OCI-LY7 (cell line): ENCODE data around the gene NAA15. TPM values are rescaled to one million over a fixed set of nuclear protein-coding genes. Genes with fewer than 3 reads are reported as not detected.
A peak's percentile ranks its signal among the peaks of the same experiment; 100 is the strongest.

ENCODE experiments used
- BruUV-seq: library from RNA; stranded (reverse); fragments of 400-500 nt; replicated peaks from 2 replicates; lab custom pipeline; 2021; lab: Mats Ljungman, UMichigan
- CTCF ChIA-PET: fragments of 300-600 bp; sonication (Branson Sonifier 250); formaldehyde crosslinking; loops from one replicate; lab custom pipeline; 2022; ENCODE audit warnings: antibody characterized with exemption; ENCODE audit not compliant: unreplicated experiment; lab: Charles Lee
- POLR2A ChIA-PET: fragments of 300-600 bp; sonication (Branson Sonifier 250); formaldehyde crosslinking; loops from one replicate; lab custom pipeline; 2022; ENCODE audit warnings: antibody characterized with exemption; lab: Charles Lee
- DNase-seq: peaks from one replicate; pipeline ENCODE4 v3.0.0-alpha.2; 2015; ENCODE audit warnings: low spot score
- H2AFZ ChIP-seq: fragments of 200-600 bp; sonication (generic), shearing (Covaris generic); 2 replicates; pipeline ENCODE4 v1.6.1; 2014; ENCODE audit warnings: mild to moderate bottlenecking, antibody characterized with exemption, low read length, moderate library complexity
- H3K27ac ChIP-seq: fragments of 200-600 bp; sonication (generic); 2 replicates; pipeline ENCODE4 v1.5.1; 2014; ENCODE audit warnings: mixed run types, low read depth, mild to moderate bottlenecking, moderate library complexity, low read length, inconsistent platforms; ENCODE audit not compliant: poor library complexity, severe bottlenecking
- H3K36me3 ChIP-seq: fragments of 200-600 bp; sonication (generic); 2 replicates; pipeline ENCODE4 v1.6.1; 2014; ENCODE audit warnings: mild to moderate bottlenecking, antibody characterized with exemption, low read length, moderate library complexity, mixed read lengths; ENCODE audit not compliant: insufficient read depth
- H3K4me1 ChIP-seq: fragments of 200-600 bp; sonication (generic); 2 replicates; pipeline ENCODE4 v1.5.1; 2014; ENCODE audit warnings: mild to moderate bottlenecking, low read length; ENCODE audit not compliant: insufficient read depth, poor library complexity, severe bottlenecking
- H3K4me2 ChIP-seq: fragments of 200-600 bp; sonication (generic); 2 replicates; pipeline ENCODE4 v1.6.1; 2014; ENCODE audit warnings: mild to moderate bottlenecking, low read length
- H3K4me3 ChIP-seq: fragments of 200-600 bp; sonication (generic); 2 replicates; pipeline ENCODE4 v1.5.1; 2014; ENCODE audit warnings: mild to moderate bottlenecking, low read depth, low read length; ENCODE audit not compliant: poor library complexity, severe bottlenecking
- H3K79me2 ChIP-seq: fragments of 200-600 bp; sonication (generic); 2 replicates; pipeline ENCODE4 v1.6.1; 2016; ENCODE audit warnings: low read depth, mild to moderate bottlenecking, low read length, moderate library complexity, mixed read lengths; ENCODE audit not compliant: insufficient read depth
- H3K9me2 ChIP-seq: fragments of 200-600 bp; sonication (generic); 2 replicates; pipeline ENCODE4 v1.6.1; 2016; ENCODE audit warnings: mild to moderate bottlenecking, low read length, mixed read lengths; ENCODE audit not compliant: insufficient read depth
- H3K9me3 ChIP-seq: fragments of 200-600 bp; sonication (generic); 2 replicates; pipeline ENCODE4 v1.6.1; 2014; ENCODE audit warnings: mild to moderate bottlenecking, mixed run types, low read length, mixed read lengths
- H4K20me1 ChIP-seq: fragments of 200-600 bp; sonication (generic); 2 replicates; pipeline ENCODE4 v1.6.1; 2014; ENCODE audit warnings: mild to moderate bottlenecking, antibody characterized with exemption, low read length, moderate library complexity, mixed read lengths; ENCODE audit not compliant: insufficient read depth
- EZH2phosphoT487 ChIP-seq: fragments of 200-600 bp; sonication (generic); IDR thresholded peaks from 2 replicates; pipeline ENCODE4 v1.6.1; 2018; ENCODE audit warnings: low read depth, borderline replicate concordance, mild to moderate bottlenecking, mixed run types, antibody characterized with exemption, low read length, moderate library complexity, mixed read lengths
- intact Hi-C: fragments of 100-400 bp; cut with micrococcal nuclease; formaldehyde crosslinking; loops from one replicate; pipeline ENCODE4 v1.10.0; 2022; ENCODE audit not compliant: unreplicated experiment
- total RNA-seq, 2 experiments: library from RNA; depleted of rRNA in 1 of 2; stranded (reverse); fragments of >200 nt in 1 of 2; shearing (Covaris generic) in 1 of 2; gene quantifications; 2 replicates each; pipeline ENCODE4 v1.2.3, GENCODE V29; 2014 to 2022
- TF ChIP-seq, protein P1 (sequence below): fragments of 200-600 bp; sonication (generic); conservative IDR thresholded peaks from 2 replicates; pipeline ENCODE4 v1.5.1; 2014; ENCODE audit warnings: mild to moderate bottlenecking, antibody characterized with exemption, low read length, moderate library complexity, mixed read lengths

The NAA15 gene
- total RNA-seq, 2 experiments from 2014 or later, result 45.3 to 95.9 TPM

DNA sequence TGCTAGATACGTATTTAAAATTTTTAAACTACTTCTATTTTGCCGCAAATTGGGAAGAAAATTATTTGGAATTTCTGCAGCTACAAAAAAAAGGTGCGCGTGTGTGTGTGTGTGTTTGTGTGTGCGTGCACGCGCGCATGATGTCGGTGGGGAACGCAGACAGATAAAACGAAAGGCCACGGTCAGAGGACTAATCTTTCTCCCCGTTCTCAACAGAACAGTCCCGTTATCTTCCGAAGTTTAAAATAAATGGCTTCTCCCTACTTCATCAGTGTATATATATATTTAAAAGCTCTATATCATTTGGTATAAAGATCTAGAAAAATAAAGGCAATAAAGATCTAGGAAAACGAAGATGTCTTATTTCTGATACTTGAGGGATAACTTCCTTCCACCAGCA, 22.8 kb upstream of the NAA15 start:
- Histone ChIP-seq H3K9me3 (no peaks in the 10 kb centered on the region), H3K27ac (no peak overlapping the region), H3K79me2 (no peaks in the 10 kb centered on the region), H3K36me3 (no peaks in the 10 kb centered on the region), H3K4me2 (no peak overlapping the region), H3K4me3 (no peak overlapping the region), H2AFZ (peak overlapping the region; percentile 84), H3K9me2 (no peaks in the 10 kb centered on the region), H4K20me1 (no peaks in the 10 kb centered on the region), H3K4me1 (peaks cover 18% of the 10 kb centered on the region)
- intact Hi-C loops, result no loop called here
- no peak for TF ChIP-seq EZH2phosphoT487
- TF ChIP-seq, protein P1, sequence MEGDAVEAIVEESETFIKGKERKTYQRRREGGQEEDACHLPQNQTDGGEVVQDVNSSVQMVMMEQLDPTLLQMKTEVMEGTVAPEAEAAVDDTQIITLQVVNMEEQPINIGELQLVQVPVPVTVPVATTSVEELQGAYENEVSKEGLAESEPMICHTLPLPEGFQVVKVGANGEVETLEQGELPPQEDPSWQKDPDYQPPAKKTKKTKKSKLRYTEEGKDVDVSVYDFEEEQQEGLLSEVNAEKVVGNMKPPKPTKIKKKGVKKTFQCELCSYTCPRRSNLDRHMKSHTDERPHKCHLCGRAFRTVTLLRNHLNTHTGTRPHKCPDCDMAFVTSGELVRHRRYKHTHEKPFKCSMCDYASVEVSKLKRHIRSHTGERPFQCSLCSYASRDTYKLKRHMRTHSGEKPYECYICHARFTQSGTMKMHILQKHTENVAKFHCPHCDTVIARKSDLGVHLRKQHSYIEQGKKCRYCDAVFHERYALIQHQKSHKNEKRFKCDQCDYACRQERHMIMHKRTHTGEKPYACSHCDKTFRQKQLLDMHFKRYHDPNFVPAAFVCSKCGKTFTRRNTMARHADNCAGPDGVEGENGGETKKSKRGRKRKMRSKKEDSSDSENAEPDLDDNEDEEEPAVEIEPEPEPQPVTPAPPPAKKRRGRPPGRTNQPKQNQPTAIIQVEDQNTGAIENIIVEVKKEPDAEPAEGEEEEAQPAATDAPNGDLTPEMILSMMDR, result no peak
- ChIA-PET CTCF (no interaction called here), POLR2A (interaction anchor here (0.6 kb wide), 1 partner anchor 155 kb away, joined by 3 read pairs; no protein-coding TSS in a partner anchor)
- BruUV-seq, result no TSS peak
- no peak for DNase-seq

DNA sequence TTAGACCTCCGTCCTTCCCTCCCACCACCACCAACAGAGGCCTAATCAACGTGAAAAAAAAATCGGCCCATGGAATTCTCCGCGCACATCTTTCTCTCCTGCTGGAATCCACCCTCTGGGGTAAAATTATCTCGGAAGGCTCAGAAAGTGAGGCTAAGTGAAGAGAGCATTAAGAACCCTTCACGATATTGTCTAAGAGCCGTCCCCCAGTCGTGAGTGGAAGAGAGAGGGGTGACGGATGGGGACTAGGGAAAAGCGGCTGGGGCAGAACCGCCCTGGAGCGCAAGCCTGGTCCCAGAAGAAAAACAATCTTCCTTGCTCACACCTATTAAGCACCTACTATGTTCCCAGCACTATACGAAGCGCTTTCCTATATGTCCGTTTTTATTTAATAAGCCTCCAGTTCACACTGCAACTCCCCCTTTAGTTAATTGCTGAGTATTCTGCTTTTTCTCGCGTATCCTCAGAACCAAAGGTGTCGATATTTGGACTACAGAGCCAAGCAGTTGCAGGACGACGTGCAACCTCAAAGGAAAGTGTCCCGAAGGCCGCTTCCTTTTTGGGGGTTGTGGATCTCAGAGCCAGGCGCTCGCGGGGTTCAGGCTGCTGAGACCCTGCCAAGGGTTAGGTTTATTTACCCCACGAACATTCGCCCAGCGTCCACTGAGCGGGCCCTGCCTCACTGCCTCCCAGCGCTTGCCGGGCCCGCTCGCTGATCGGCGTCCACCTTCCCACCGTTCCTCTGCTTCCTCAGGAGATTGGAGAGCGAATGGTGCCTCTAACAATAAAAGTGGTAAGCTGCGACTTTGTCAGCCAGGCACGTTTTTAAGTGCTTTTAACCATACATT, 22.2 kb upstream of the NAA15 start:
- Histone ChIP-seq H3K27ac (no peak overlapping the region), H3K9me2 (no peaks in the 10 kb centered on the region), H2AFZ (peak overlapping the region; percentile 84), H3K9me3 (peaks cover 4% of the 10 kb centered on the region; the same call in 1 of the 2 replicates), H3K4me3 (peak overlapping the region; percentile 29), H3K4me1 (peaks cover 19% of the 10 kb centered on the region), H4K20me1 (no peaks in the 10 kb centered on the region), H3K4me2 (peak overlapping the region; percentile 43), H3K79me2 (no peaks in the 10 kb centered on the region), H3K36me3 (no peaks in the 10 kb centered on the region)
- BruUV-seq, result no TSS peak
- POLR2A ChIA-PET, result interaction anchor here (0.6 to 1.4 kb wide), 2 partner anchors 17 to 154 kb away, joined by 3 read pairs; no protein-coding TSS in a partner anchor
- TF ChIP-seq, protein P1, result no peak
- no peak for TF ChIP-seq EZH2phosphoT487
- CTCF ChIA-PET, result no interaction called here
- intact Hi-C loops, result no loop called here
- DNase-seq, result no peak
